ENCODE results near the gene PTPRD. TPM values are rescaled to one million over a fixed set of nuclear protein-coding genes. Genes with fewer than 3 reads are reported as not detected.

Gene PTPRD
- total RNA-seq, 4 donors from 2014 or later: 85.8 to 169 (median 135) TPM

- no peaks in the 10 kb centered on the region for H3K9me3 ChIP-seq
- no peak for DNase-seq
- no peak overlapping the region for H3K4me3 ChIP-seq
- no peaks in the 10 kb centered on the region for H3K4me1 ChIP-seq
- TF ChIP-seq, protein P1, sequence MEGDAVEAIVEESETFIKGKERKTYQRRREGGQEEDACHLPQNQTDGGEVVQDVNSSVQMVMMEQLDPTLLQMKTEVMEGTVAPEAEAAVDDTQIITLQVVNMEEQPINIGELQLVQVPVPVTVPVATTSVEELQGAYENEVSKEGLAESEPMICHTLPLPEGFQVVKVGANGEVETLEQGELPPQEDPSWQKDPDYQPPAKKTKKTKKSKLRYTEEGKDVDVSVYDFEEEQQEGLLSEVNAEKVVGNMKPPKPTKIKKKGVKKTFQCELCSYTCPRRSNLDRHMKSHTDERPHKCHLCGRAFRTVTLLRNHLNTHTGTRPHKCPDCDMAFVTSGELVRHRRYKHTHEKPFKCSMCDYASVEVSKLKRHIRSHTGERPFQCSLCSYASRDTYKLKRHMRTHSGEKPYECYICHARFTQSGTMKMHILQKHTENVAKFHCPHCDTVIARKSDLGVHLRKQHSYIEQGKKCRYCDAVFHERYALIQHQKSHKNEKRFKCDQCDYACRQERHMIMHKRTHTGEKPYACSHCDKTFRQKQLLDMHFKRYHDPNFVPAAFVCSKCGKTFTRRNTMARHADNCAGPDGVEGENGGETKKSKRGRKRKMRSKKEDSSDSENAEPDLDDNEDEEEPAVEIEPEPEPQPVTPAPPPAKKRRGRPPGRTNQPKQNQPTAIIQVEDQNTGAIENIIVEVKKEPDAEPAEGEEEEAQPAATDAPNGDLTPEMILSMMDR (IDR thresholded peaks at IDR 0.05): no peak
- no peak for TF ChIP-seq POLR2A (IDR thresholded peaks at IDR 0.05)
- H3K36me3 ChIP-seq: no peaks in the 10 kb centered on the region
- H3K27me3 ChIP-seq: no peaks in the 10 kb centered on the region
- H3K27ac ChIP-seq: no peak overlapping the region
Measured at GRCh38 chr9:9552665-9553064, 1060.1 kb downstream of the PTPRD start.

DNA sequence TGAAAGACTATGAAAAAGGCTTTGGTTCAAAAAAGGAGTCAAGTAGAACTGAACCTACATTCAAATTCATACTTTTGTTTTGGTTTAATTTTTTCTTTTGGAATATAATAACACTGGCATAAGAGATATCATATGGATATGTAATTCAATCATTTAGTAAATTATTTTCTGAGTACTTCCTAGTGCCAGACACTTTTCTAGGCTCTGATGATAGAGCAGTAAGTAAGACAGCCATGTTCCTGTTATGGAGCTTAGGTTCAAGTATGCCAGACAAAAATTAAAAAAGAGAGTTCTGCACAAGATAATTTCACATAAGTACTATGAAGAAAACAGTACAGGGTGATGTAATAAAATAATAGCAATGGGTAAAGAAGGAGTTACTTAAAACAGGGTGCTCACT, 1074.0 kb downstream of the PTPRD start:
- Histone ChIP-seq H3K27me3 (no peaks in the 10 kb centered on the region), H3K4me1 (no peaks in the 10 kb centered on the region), H3K27ac (no peak overlapping the region), H3K9me3 (no peaks in the 10 kb centered on the region), H3K36me3 (no peaks in the 10 kb centered on the region), H3K4me3 (no peak overlapping the region)
- TF ChIP-seq, protein P1 (IDR thresholded peaks at IDR 0.05): no peak
- TF ChIP-seq POLR2A (IDR thresholded peaks at IDR 0.05): no peak
- DNase-seq: no peak

DNA sequence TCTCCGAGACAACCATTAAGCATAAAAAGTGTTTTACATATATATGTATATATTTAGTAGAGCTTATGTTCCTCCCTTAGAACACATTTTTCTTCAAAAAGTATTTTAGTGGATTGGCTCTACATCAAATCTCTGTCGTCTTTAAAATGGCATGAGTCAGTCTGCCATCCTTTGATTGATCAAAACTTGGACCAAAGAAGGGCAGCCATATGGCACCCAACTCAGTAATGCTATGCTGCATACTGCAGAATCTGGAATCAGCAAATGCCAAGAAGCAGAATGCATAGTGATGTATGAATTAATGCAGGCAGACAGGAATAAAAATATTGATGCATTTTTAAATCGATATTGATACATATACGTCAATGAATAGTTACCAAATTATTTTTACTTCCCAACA, 1074.4 kb downstream of the PTPRD start:
- H3K27me3 ChIP-seq: no peaks in the 10 kb centered on the region
- H3K9me3 ChIP-seq: no peaks in the 10 kb centered on the region
- H3K4me3 ChIP-seq: no peak overlapping the region
- no peak for DNase-seq
- H3K36me3 ChIP-seq: no peaks in the 10 kb centered on the region
- TF ChIP-seq POLR2A (IDR thresholded peaks at IDR 0.05): no peak
- TF ChIP-seq, protein P1 (IDR thresholded peaks at IDR 0.05): no peak
- H3K27ac ChIP-seq: no peak overlapping the region
- H3K4me1 ChIP-seq: no peaks in the 10 kb centered on the region

- Histone ChIP-seq H3K27ac (no peak overlapping the region), H3K27me3 (no peaks in the 10 kb centered on the region), H3K4me1 (no peaks in the 10 kb centered on the region), H3K4me3 (no peak overlapping the region), H3K9me3 (no peaks in the 10 kb centered on the region), H3K36me3 (no peaks in the 10 kb centered on the region)
- no peak for DNase-seq
- no peak for TF ChIP-seq POLR2A (IDR thresholded peaks at IDR 0.05)
- TF ChIP-seq, protein P1 (IDR thresholded peaks at IDR 0.05): no peak
Measured at GRCh38 chr9:9536523-9536922, 1076.3 kb downstream of the PTPRD start.

- Histone ChIP-seq H3K9me3 (no peaks in the 10 kb centered on the region), H3K36me3 (no peaks in the 10 kb centered on the region), H3K4me3 (no peak overlapping the region), H3K27ac (no peak overlapping the region), H3K27me3 (no peaks in the 10 kb centered on the region), H3K4me1 (no peaks in the 10 kb centered on the region)
- TF ChIP-seq POLR2A (IDR thresholded peaks at IDR 0.05): no peak
- TF ChIP-seq, protein P1 (IDR thresholded peaks at IDR 0.05): no peak
- DNase-seq: no peak
Measured at GRCh38 chr9:9523476-9524139, 1089.2 kb downstream of the PTPRD start.

- TF ChIP-seq, protein P1 (IDR thresholded peaks at IDR 0.05): no peak
- TF ChIP-seq POLR2A (IDR thresholded peaks at IDR 0.05): no peak
- no peak overlapping the region for H3K4me3 ChIP-seq
- H3K27me3 ChIP-seq: no peaks in the 10 kb centered on the region
- no peak for DNase-seq
- H3K9me3 ChIP-seq: no peaks in the 10 kb centered on the region
- H3K4me1 ChIP-seq: no peaks in the 10 kb centered on the region
- no peaks in the 10 kb centered on the region for H3K36me3 ChIP-seq
- H3K27ac ChIP-seq: no peak overlapping the region
Measured at GRCh38 chr9:9522406-9522805, 1090.4 kb downstream of the PTPRD start.

Measured in Peyer's patch (tissue), 4 donors.